GM23338 (cell line): ENCODE data around the gene CMSS1. TPM values are rescaled to one million over a fixed set of nuclear protein-coding genes. Genes with fewer than 3 reads are reported as not detected.

Experiments used
- ATAC-seq: fragments of 200-7000 bp; cut with Tn5 transposase; 3 replicates; pipeline ENCODE4 v1.9.1; 2020
- DNase-seq: peaks from one replicate; pipeline ENCODE4 v3.0.0-alpha.2; 2015; ENCODE audit warnings: low spot score
- H2AFZ ChIP-seq: fragments of 200-600 bp; sonication (generic); 2 replicates; pipeline ENCODE4 v1.8.0; 2016; ENCODE audit warnings: antibody characterized with exemption, mild to moderate bottlenecking, moderate library complexity
- H3F3A ChIP-seq: fragments of 200-600 bp; sonication (generic); replicated peaks from 2 replicates; pipeline ENCODE4 v1.8.0; 2017; ENCODE audit warnings: antibody characterized with exemption, mixed run types, low read depth
- H3K27ac ChIP-seq: fragments of 200-600 bp; sonication (generic); 2 replicates; pipeline ENCODE4 v1.6.1; 2016; ENCODE audit warnings: low read depth
- H3K27me3 ChIP-seq: fragments of 200-600 bp; sonication (generic); 2 replicates; pipeline ENCODE4 v1.8.0; 2016; ENCODE audit warnings: mild to moderate bottlenecking, mixed run types, moderate library complexity; ENCODE audit not compliant: insufficient read depth
- H3K36me3 ChIP-seq: fragments of 200-600 bp; sonication (generic); 2 replicates; pipeline ENCODE4 v1.8.0; 2016; ENCODE audit warnings: mild to moderate bottlenecking; ENCODE audit not compliant: insufficient read depth
- H3K4me1 ChIP-seq: fragments of 200-600 bp; sonication (generic); 2 replicates; pipeline ENCODE4 v1.8.0; 2016; ENCODE audit warnings: mild to moderate bottlenecking, moderate library complexity; ENCODE audit not compliant: insufficient read depth
- H3K4me2 ChIP-seq: fragments of 200-600 bp; sonication (generic); 2 replicates; pipeline ENCODE4 v1.7.1; 2017; ENCODE audit warnings: mixed run types
- H3K4me3 ChIP-seq: fragments of 200-600 bp; sonication (generic); 2 replicates; pipeline ENCODE4 v1.6.1; 2016; ENCODE audit warnings: mixed run types
- H3K79me2 ChIP-seq: fragments of 200-600 bp; sonication (generic); replicated peaks from 2 replicates; pipeline ENCODE4 v1.8.0; 2017; ENCODE audit warnings: mild to moderate bottlenecking; ENCODE audit not compliant: insufficient read depth
- H3K9me2 ChIP-seq: fragments of 200-600 bp; sonication (generic); 2 replicates; pipeline ENCODE4 v1.8.0; 2017; ENCODE audit not compliant: insufficient read depth
- H4K20me1 ChIP-seq: fragments of 200-600 bp; sonication (generic); replicated peaks from 2 replicates; pipeline ENCODE4 v1.8.0; 2017; ENCODE audit warnings: mild to moderate bottlenecking; ENCODE audit not compliant: insufficient read depth
- H3K27ac Mint-ChIP-seq: 2 replicates; pipeline ENCODE4 v1.8.0; 2020; ENCODE audit warnings: inconsistent platforms, mild to moderate bottlenecking, moderate library complexity, mixed read lengths
- H3K27me3 Mint-ChIP-seq: 3 replicates; pipeline ENCODE4 v1.8.0; 2022; ENCODE audit warnings: low read depth, mild to moderate bottlenecking, moderate library complexity, mixed read lengths, inconsistent platforms; ENCODE audit not compliant: insufficient read depth, poor library complexity
- H3K36me3 Mint-ChIP-seq: 3 replicates; pipeline ENCODE4 v1.8.0; 2021; ENCODE audit warnings: low read depth, mild to moderate bottlenecking, inconsistent platforms, moderate library complexity, mixed read lengths
- H3K4me1 Mint-ChIP-seq: 3 replicates; pipeline ENCODE4 v1.8.0; 2020; ENCODE audit warnings: mild to moderate bottlenecking, inconsistent platforms, mixed read lengths
- H3K4me3 Mint-ChIP-seq: 3 replicates; pipeline ENCODE4 v1.8.0; 2021; ENCODE audit warnings: moderate library complexity, mild to moderate bottlenecking, inconsistent platforms, mixed read lengths
- H3K9me3 Mint-ChIP-seq: 3 replicates; pipeline ENCODE4 v1.8.0; 2020; ENCODE audit warnings: moderate library complexity, mild to moderate bottlenecking, inconsistent platforms, mixed read lengths
- CREB1 ChIP-seq: fragments of 250-450 bp; sonication (Bioruptor Pico); IDR thresholded peaks from 2 replicates; pipeline ENCODE4 v1.5.0; 2020; ENCODE audit warnings: low read depth, mild to moderate bottlenecking, moderate library complexity
- JUNB ChIP-seq: IDR thresholded peaks from one replicate; pipeline ENCODE4 v1.6.1; 2016; ENCODE audit warnings: antibody characterized with exemption; ENCODE audit not compliant: unreplicated experiment
- NANOG ChIP-seq: IDR thresholded peaks from 2 replicates; pipeline ENCODE4 v1.6.1; 2016; ENCODE audit warnings: antibody characterized with exemption, borderline replicate concordance
- POLR2AphosphoS5 ChIP-seq: IDR thresholded peaks from 2 replicates; pipeline ENCODE4 v1.6.1; 2016; ENCODE audit warnings: antibody characterized with exemption, low read depth
- STAT1 ChIP-seq: IDR thresholded peaks from one replicate; pipeline ENCODE4 v1.6.1; 2016; ENCODE audit warnings: antibody characterized with exemption; ENCODE audit not compliant: unreplicated experiment
- ZNF114 ChIP-seq: fragments of 250-450 bp; sonication (Bioruptor Pico); IDR thresholded peaks from 2 replicates; pipeline ENCODE4 v1.5.0; 2020; ENCODE audit warnings: mild to moderate bottlenecking, moderate library complexity
- ZNF331 ChIP-seq: fragments of 250-450 bp; sonication (Bioruptor Pico); IDR thresholded peaks from 2 replicates; pipeline ENCODE4 v1.5.0; 2020; ENCODE audit warnings: low read depth, mild to moderate bottlenecking, moderate library complexity
- polyA plus RNA-seq: library from polyadenylated mRNA; unstranded; fragments of >200 nt; fragmentation: Nextera tagmentation; extraction: Ambion mirVana; gene quantifications from 2 replicates; pipeline ENCODE4 v1.2.1, GENCODE V29; 2016
- total RNA-seq: library from RNA; depleted of rRNA; stranded (reverse); fragments of >200 nt; shearing (Covaris generic); gene quantifications from 2 replicates; pipeline ENCODE4 v1.2.3, GENCODE V29; 2014
- TF ChIP-seq, protein P1 (sequence below): fragments of 250-450 bp; sonication (Bioruptor Pico); IDR thresholded peaks from 2 replicates; pipeline ENCODE4 v1.5.0; 2020; ENCODE audit warnings: mild to moderate bottlenecking, moderate library complexity
- TF ChIP-seq, protein P2 (sequence below): IDR thresholded peaks from one replicate; pipeline ENCODE4 v1.6.1; 2018; ENCODE audit warnings: antibody characterized with exemption; ENCODE audit not compliant: unreplicated experiment
- TF ChIP-seq, protein P3 (sequence below), 2 experiments: fragments of 200-600 bp in 1 of 2; sonication (generic) in 1 of 2; conservative IDR thresholded peaks; 2 replicates each; pipeline versions ENCODE4 v1.5.1 to v1.6.1; 2016 to 2017; ENCODE audit warnings: antibody characterized with exemption in 2 of 2, low read depth in 2 of 2, mild to moderate bottlenecking in 2 of 2, moderate library complexity in 1 of 2
- TF ChIP-seq, protein P4 (sequence below): IDR thresholded peaks from 2 replicates; pipeline ENCODE4 v1.6.1; 2016; ENCODE audit warnings: antibody characterized with exemption

CMSS1 gene
- total and polyA plus RNA-seq, 2 experiments from 2014 or later: 39.4 to 187 TPM

DNA sequence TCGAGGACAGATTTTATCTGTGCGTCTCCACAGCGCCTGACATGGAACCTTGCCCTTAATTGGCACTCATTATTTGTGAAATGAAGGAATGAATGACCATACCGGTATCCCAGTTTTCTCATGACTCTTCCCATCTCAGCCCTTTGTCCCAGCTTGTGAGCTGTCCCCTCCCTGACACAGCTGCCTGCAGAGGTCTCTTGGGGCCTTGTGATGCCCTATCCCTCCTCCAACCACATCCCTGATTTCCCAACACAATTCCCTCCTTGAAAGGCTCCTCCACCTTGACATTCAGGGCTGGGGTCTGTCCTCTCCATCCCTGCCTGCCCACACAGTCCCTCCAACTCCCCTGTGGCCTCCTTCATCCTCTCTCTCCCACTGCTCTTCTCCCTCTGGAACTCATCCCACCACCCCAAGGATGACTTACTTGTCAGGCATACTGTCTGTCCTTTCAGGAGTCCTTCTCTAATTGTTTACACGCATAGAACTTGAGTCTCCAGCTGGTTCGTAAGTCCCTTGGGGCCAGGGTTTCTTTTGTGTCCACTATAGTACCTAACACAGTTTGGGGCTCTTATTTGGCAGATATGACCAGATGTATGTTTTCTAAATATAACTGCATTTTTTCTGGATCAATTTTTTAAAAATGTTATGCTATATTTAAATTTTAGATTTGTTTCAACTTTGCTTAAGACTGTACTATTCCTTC is 332.2 kb downstream of the CMSS1 start (continued):
- TF ChIP-seq, protein P1, sequence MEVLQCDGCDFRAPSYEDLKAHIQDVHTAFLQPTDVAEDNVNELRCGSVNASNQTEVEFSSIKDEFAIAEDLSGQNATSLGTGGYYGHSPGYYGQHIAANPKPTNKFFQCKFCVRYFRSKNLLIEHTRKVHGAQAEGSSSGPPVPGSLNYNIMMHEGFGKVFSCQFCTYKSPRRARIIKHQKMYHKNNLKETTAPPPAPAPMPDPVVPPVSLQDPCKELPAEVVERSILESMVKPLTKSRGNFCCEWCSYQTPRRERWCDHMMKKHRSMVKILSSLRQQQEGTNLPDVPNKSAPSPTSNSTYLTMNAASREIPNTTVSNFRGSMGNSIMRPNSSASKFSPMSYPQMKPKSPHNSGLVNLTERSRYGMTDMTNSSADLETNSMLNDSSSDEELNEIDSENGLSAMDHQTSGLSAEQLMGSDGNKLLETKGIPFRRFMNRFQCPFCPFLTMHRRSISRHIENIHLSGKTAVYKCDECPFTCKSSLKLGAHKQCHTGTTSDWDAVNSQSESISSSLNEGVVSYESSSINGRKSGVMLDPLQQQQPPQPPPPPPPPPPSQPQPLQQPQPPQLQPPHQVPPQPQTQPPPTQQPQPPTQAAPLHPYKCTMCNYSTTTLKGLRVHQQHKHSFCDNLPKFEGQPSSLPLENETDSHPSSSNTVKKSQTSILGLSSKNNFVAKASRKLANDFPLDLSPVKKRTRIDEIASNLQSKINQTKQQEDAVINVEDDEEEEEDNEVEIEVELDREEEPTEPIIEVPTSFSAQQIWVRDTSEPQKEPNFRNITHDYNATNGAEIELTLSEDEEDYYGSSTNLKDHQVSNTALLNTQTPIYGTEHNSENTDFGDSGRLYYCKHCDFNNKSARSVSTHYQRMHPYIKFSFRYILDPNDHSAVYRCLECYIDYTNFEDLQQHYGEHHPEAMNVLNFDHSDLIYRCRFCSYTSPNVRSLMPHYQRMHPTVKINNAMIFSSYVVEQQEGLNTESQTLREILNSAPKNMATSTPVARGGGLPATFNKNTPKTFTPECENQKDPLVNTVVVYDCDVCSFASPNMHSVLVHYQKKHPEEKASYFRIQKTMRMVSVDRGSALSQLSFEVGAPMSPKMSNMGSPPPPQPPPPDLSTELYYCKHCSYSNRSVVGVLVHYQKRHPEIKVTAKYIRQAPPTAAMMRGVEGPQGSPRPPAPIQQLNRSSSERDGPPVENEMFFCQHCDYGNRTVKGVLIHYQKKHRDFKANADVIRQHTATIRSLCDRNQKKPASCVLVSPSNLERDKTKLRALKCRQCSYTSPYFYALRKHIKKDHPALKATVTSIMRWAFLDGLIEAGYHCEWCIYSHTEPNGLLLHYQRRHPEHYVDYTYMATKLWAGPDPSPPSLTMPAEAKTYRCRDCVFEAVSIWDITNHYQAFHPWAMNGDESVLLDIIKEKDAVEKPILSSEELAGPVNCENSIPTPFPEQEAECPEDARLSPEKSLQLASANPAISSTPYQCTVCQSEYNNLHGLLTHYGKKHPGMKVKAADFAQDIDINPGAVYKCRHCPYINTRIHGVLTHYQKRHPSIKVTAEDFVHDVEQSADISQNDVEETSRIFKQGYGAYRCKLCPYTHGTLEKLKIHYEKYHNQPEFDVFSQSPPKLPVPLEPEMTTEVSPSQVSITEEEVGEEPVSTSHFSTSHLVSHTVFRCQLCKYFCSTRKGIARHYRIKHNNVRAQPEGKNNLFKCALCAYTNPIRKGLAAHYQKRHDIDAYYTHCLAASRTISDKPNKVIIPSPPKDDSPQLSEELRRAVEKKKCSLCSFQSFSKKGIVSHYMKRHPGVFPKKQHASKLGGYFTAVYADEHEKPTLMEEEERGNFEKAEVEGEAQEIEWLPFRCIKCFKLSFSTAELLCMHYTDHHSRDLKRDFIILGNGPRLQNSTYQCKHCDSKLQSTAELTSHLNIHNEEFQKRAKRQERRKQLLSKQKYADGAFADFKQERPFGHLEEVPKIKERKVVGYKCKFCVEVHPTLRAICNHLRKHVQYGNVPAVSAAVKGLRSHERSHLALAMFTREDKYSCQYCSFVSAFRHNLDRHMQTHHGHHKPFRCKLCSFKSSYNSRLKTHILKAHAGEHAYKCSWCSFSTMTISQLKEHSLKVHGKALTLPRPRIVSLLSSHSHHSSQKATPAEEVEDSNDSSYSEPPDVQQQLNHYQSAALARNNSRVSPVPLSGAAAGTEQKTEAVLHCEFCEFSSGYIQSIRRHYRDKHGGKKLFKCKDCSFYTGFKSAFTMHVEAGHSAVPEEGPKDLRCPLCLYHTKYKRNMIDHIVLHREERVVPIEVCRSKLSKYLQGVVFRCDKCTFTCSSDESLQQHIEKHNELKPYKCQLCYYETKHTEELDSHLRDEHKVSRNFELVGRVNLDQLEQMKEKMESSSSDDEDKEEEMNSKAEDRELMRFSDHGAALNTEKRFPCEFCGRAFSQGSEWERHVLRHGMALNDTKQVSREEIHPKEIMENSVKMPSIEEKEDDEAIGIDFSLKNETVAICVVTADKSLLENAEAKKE (CRISPR knock-in tag): no peak
- TF ChIP-seq, protein P2, sequence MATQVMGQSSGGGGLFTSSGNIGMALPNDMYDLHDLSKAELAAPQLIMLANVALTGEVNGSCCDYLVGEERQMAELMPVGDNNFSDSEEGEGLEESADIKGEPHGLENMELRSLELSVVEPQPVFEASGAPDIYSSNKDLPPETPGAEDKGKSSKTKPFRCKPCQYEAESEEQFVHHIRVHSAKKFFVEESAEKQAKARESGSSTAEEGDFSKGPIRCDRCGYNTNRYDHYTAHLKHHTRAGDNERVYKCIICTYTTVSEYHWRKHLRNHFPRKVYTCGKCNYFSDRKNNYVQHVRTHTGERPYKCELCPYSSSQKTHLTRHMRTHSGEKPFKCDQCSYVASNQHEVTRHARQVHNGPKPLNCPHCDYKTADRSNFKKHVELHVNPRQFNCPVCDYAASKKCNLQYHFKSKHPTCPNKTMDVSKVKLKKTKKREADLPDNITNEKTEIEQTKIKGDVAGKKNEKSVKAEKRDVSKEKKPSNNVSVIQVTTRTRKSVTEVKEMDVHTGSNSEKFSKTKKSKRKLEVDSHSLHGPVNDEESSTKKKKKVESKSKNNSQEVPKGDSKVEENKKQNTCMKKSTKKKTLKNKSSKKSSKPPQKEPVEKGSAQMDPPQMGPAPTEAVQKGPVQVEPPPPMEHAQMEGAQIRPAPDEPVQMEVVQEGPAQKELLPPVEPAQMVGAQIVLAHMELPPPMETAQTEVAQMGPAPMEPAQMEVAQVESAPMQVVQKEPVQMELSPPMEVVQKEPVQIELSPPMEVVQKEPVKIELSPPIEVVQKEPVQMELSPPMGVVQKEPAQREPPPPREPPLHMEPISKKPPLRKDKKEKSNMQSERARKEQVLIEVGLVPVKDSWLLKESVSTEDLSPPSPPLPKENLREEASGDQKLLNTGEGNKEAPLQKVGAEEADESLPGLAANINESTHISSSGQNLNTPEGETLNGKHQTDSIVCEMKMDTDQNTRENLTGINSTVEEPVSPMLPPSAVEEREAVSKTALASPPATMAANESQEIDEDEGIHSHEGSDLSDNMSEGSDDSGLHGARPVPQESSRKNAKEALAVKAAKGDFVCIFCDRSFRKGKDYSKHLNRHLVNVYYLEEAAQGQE: no peak
- no peak for TF ChIP-seq NANOG
- no peak for TF ChIP-seq ZNF331 (CRISPR knock-in tag)

DNA sequence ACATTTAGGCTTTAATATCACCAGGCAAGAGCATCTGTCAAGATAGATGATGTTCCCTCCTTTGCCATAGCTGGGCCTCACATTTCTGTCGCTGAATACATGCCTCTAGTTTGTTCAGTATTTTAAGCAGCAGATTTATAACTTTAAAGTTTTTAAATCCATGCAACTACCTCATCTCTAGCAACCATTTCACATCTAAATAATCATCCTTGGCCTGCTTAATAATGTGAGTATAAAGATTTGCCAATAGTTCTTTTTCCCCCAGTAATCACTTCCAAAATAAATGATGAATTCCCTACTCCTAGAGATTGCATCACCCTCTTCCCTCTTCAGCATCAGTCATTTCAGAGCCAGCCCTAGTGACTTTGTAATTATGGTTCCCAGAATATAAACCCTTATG is 332.8 kb downstream of the CMSS1 start:
- no peak for DNase-seq
- no peaks in the 10 kb centered on the region for H3K27me3 Mint-ChIP-seq
- TF ChIP-seq, protein P3, sequence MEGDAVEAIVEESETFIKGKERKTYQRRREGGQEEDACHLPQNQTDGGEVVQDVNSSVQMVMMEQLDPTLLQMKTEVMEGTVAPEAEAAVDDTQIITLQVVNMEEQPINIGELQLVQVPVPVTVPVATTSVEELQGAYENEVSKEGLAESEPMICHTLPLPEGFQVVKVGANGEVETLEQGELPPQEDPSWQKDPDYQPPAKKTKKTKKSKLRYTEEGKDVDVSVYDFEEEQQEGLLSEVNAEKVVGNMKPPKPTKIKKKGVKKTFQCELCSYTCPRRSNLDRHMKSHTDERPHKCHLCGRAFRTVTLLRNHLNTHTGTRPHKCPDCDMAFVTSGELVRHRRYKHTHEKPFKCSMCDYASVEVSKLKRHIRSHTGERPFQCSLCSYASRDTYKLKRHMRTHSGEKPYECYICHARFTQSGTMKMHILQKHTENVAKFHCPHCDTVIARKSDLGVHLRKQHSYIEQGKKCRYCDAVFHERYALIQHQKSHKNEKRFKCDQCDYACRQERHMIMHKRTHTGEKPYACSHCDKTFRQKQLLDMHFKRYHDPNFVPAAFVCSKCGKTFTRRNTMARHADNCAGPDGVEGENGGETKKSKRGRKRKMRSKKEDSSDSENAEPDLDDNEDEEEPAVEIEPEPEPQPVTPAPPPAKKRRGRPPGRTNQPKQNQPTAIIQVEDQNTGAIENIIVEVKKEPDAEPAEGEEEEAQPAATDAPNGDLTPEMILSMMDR (conservative IDR thresholded peaks at IDR 0.05; ENCODE audit: low read depth in 2 of 2): no peak
- no peak for TF ChIP-seq ZNF114 (CRISPR knock-in tag)
- TF ChIP-seq, protein P4, sequence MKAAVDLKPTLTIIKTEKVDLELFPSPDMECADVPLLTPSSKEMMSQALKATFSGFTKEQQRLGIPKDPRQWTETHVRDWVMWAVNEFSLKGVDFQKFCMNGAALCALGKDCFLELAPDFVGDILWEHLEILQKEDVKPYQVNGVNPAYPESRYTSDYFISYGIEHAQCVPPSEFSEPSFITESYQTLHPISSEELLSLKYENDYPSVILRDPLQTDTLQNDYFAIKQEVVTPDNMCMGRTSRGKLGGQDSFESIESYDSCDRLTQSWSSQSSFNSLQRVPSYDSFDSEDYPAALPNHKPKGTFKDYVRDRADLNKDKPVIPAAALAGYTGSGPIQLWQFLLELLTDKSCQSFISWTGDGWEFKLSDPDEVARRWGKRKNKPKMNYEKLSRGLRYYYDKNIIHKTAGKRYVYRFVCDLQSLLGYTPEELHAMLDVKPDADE: no peak
- TF ChIP-seq JUNB: no peak
- no peak for TF ChIP-seq NANOG
- no peak for TF ChIP-seq POLR2AphosphoS5
- no peak for TF ChIP-seq STAT1
- no peak for TF ChIP-seq CREB1 (CRISPR knock-in tag)
- no peak for TF ChIP-seq ZNF331 (CRISPR knock-in tag)

More for the DNA sequence above, 332.8 kb downstream of the CMSS1 start:
- ATAC-seq: no peak
- H3K4me3 ChIP-seq: no peak overlapping the region
- no peaks in the 10 kb centered on the region for H3K4me1 ChIP-seq
- no peak overlapping the region for H3K4me3 Mint-ChIP-seq
- H3K4me2 ChIP-seq: no peak overlapping the region
- H3F3A ChIP-seq: no peaks in the 10 kb centered on the region
- peaks cover 16% of the 10 kb centered on the region for H3K36me3 Mint-ChIP-seq
- H4K20me1 ChIP-seq: no peaks in the 10 kb centered on the region
- H3K9me3 Mint-ChIP-seq: peaks cover 6% of the 10 kb centered on the region
- no peak overlapping the region for H3K27ac ChIP-seq
- 0 out of 2 replicates have a peak overlapping the region, but pooled peaks have one; percentile 36 for H3K27ac Mint-ChIP-seq
- no peaks in the 10 kb centered on the region for H3K9me2 ChIP-seq
- peaks cover 6% of the 10 kb centered on the region for H3K4me1 Mint-ChIP-seq
- no peaks in the 10 kb centered on the region for H3K27me3 ChIP-seq
- H2AFZ ChIP-seq: no peak overlapping the region
- H3K79me2 ChIP-seq: no peaks in the 10 kb centered on the region
- peaks cover 10% of the 10 kb centered on the region; the same call in 1 of the 2 replicates for H3K36me3 ChIP-seq
